Cardiac septum (tissue), 1 donor: Measurements from ENCODE around the gene B2M. TPM values are rescaled to one million over a fixed set of nuclear protein-coding genes. Genes with fewer than 3 reads are reported as not detected.
A peak's percentile ranks its signal among the peaks of the same experiment; 100 is the strongest.
"Not testable (repeated sequence)": the region's sequence is repeated elsewhere in the genome, so short reads cannot be mapped to it uniquely, and the experiment has no call there.

Source experiments
- DNase-seq: peaks from one replicate; pipeline ENCODE4 v3.0.0-alpha.2; 2020; ENCODE audit warnings: low spot score
- intact Hi-C: fragments of 100-400 bp; cut with DNase I; formaldehyde crosslinking; loops from one replicate; pipeline ENCODE4 v1.14.0; 2022
- total RNA-seq: library from RNA; stranded (reverse); fragmentation: NEBNext Ultra II Directional; extraction: Animal tissue kit (Norgen Biotek cat#: 25700); gene quantifications from one replicate; pipeline ENCODE4 v1.2.1, GENCODE V29; 2021
- donor health status: DM: no; HTN: no; CAD: no.

The B2M gene
- total RNA-seq, 1 donor from 2014 or later = 904 TPM

DNA sequence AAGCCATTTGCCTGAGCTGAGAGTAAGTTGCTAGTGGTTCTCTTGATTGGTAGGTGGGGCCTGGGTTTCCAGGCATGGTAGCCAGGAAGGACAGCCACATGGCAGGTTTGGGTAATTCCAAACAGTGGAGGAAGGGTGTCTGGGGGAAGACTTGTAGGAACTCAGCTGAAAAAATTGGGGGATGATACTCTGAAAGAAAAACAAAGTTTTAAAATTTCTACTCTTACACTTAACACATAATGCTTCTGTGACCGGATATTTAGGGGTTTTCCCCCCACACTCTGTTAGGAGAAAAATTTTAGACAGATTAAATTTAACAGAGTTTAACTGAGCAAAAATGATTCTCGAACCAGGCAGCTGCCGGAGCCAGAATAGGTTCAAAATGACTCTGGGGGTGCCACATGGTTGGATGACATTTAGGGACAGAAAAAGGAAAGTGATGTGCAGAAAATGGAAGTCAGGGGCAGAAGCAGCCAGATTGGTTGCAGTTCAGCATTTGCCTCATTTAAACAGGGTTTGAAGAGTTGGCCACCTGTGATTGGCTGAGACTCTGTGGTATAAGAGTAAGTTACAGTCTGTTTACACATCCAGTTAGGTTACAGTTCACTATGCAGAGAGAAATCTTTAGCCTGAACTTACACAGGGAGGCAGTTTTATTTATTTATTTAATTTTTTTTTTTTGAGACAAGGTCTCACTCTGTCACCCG lies 8.1 kb downstream of the B2M start:
- intact Hi-C loops = no loop called here
- DNase-seq = no peak

DNA sequence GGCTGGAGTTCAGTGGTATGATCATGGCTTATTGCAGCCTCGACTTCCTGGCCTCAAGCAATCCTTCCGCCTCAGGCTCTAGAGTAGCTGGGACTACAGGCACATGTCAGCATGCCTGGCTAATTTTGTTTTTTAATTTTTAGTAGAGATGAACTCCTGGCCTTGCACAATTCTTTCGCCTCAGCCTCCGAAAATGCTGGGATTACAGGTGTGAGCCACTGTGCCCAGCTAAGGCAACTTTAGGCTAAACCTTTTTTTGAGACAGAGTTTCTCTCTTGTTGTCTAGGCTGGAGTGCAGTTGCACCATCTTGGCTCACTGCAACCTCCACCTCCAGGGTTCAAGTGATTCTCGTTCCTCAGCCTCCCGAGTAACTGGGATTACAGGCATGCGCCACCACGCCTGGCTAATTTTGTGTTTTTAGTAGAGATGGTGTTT lies 8.7 kb downstream of the B2M start:
- intact Hi-C loops = loop anchor here (10.0 kb wide), 1 partner anchor 295 kb away; the partner anchor contains the start of gene CTDSPL2
- not testable (repeated sequence) for DNase-seq

DNA sequence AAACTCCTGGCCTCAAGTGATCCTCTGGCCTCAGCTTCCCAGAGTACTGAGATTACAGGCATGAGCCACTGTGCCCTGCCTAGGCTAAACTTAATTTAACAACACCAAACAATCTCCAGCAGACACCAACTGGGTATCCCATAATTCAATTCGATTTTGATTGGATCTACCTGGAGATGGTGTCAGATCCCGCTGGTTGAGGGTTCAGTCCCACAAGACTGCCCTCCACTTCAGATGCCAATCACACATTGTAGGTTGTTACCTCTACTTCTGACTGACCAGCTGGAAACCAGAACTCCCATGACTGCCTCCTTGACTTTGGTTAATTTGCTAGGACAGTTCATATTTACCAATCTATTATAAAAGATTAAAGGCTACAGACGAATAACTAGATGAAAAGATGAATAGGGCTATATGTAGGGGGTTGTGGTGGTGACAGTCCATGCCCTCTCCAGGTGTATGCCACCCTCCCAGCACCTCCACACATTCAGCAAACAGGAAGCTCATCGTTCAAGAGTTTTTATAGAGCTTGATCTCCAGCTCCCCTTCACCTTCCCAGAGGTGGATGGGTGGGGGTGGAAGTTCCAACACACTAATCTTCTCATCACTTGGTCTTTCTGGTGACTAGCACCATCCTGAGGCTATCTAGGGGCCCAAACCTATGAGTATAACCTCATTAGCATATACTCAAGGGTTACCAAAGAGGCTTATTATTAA lies 9.3 kb downstream of the B2M start:
- intact Hi-C loops = loop anchor here (10.0 kb wide), 1 partner anchor 296 kb away; the partner anchor contains the start of gene CTDSPL2
- DNase-seq = no peak

DNA sequence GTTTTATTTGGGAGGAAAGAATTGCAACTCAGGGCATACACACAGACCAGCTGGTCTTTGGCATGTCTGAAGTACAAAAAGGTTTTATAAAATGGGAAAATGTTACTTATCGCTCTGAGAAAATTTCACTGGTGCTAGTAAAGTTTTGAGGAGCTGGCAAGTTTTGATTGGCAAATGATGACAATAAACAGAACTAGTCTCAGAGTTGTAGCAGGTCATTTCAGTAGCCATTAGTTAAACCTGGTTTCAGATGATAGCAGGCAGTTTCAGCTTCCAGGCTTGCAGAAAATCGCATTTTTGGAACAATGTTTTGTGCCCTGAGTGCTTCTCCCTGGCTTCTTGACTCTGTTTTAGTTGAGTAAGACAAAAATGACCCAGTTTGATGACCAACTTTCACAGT lies 10.7 kb downstream of the B2M start:
- intact Hi-C loops = loop anchor here (10.0 kb wide), 1 partner anchor 297 kb away; the partner anchor contains the start of gene CTDSPL2

DNA sequence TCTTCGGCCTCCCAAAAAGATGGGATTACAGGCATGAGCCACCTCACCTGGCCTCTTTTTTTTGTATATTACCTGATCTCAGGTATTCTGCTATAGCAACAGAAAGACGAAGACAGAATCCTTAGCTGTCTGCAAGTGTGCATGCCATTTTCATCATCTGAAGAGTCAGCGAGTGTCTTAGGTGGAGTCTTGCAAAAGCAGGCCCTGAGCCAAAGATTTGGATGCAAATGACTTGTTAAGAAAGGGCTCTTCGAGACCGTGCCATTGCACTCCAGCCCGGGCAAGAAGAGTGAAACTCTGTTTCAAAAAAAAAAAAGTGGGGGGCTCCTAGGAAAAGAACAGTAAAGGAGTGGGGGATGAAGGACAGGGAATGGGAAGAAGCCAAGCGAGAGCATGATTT lies 14.8 kb downstream of the B2M start:
- DNase-seq = no peak
- intact Hi-C loops = loop anchor here (5.0 to 10.0 kb wide), 2 partner anchors 189 to 301 kb away; partner anchors contain the start of genes CTDSPL2 and EIF3J

More for the DNA sequence above, 10.7 kb downstream of the B2M start:
- DNase-seq = no peak

DNA sequence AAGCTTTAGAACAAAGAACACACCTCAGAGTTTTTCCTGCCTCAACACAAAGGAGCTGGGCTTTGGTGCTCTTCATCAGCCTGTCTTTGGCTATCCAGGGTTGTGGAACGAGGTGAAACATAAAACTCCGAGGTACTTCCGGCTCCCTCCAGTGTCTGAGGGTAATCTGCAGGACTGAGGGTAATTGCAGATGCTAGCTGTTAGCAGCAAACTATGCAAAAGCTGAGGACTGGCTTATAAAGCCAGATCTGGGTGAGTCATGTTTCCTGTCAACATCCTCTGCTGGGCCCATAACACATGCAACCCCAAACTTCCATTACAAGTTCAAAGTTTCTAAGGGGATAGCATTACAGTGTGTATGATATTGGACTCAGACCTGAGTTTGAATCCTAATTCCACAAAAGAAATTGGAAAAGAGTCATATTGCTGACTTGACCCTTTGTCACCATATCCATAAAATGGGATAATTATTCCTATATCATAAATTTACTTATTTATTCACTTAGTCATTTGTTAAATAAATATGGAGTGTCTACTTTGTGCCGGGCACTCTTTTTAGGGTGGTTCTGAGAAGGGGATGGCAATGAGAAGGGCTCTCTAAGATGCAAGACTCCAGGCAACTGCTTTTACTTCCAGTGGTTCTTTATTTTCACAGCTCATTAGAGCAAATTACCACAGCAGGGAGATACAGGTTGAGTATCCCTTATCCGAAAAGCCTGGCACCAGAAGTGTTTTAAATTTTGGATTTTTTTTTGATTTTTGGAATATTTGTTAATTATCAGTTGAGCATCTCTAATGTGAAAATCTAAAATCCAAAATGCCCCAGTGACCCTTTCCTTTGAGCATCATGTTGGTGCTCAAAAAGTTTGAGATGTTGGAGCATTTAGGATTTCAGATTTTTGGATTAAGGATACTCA lies 15.5 kb downstream of the B2M start:
- intact Hi-C loops = loop anchor here (5.0 to 10.0 kb wide), 2 partner anchors 190 to 302 kb away; partner anchors contain the start of genes CTDSPL2 and EIF3J
- DNase-seq = no peak

DNA sequence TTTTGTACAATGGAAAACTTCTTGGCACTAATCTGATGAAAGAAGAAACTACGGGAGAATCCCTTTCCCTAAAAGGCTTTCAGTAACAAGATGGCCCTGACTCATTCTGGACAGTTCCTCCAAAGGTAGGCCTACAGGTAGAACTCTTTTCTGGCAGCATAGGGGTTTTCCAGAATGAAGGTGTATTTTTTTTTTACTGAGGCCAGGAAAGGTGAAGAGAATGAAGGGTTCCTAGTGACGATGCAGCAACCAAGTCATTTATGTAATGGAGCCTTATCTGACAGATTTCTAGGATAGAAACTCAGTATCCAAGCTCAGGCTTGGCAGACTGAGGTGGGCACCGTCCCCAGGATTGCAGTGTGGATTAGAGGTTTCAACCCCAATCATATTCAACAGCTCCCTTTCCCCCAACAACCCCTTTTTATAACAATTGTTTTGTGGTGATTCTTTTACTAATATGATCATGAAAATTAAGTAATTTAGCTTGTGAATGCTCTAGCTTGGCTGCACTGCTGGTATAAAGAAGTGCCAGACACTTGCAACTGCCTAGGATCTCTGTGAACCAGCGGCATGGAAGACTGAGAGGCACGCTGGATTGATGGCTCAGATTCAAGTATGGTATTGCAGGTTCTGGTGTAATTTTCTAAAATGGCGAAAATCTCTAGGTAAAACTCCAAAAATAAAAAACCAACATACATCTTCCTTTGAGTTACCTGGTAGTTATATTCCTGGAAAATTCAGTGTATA lies 16.3 kb downstream of the B2M start:
- DNase-seq = no peak
- intact Hi-C loops = loop anchor here (1.0 to 10.0 kb wide), 4 partner anchors 16 to 303 kb away; partner anchors contain the start of genes B2M, CTDSPL2, EIF3J and PATL2

DNA sequence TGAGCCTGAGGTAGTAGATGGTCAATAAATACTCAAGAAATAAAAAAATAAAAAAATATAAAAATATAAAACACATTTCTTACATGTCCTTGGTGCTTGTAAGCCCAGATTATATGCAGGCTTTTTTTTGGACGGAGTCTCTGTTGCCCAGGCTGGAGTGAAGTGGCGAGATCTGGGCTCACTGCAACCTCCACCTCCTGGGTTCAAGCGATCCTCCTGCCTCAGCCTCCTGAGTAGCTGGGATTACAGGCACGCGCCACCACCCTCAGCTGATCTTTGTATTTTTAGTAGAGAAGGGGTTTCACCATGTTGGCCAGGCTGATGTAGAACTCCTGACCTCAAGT lies 16.9 kb downstream of the B2M start:
- intact Hi-C loops = loop anchor here (1.0 to 10.0 kb wide), 4 partner anchors 17 to 303 kb away; partner anchors contain the start of genes B2M, CTDSPL2, EIF3J and PATL2
- DNase-seq = not testable (repeated sequence)

DNA sequence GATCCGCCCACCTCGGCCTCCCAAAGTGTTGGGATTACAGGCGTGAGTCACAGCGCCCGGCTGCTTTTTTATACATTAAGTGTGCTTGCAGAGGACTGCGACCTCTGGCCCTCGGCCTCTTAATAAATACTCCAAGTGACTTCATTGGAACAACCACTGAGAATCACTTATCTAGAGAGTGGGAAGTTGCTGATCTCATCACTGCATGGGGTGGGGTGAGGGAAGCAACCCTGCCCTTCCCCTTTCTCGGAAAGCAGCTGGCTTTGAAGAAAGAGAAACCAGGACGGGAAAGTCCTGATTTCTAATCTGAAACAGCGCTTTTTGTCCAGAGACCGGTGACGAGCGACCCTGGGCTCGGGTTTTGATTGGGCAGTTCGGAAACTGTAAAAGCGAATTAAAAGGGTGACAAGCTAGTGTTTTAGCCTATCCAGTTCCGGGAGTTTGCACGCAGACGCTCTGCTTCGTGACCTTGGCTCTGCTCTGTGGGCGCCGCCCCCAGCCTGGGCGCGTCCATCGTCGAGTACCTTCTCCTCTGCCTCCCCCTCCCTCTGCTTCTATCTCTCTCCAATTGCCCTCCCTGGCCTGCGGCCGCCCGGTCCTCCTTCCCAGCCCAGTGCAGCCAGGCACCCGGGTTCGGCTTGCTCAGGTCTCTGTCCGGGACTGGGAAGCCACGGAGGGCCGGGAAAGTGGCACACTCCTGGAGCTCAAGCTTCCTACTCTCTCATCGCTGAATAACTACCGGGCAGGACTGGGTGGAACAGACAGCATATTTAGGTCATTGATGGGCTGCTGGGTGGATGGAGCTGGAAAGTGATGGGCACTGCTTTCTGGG lies 17.5 kb downstream of the B2M start:
- peak; percentile 98 for DNase-seq
- intact Hi-C loops = loop anchor here (1.0 to 10.0 kb wide), 4 partner anchors 17 to 304 kb away; partner anchors contain the start of genes B2M, CTDSPL2, EIF3J and PATL2

DNA sequence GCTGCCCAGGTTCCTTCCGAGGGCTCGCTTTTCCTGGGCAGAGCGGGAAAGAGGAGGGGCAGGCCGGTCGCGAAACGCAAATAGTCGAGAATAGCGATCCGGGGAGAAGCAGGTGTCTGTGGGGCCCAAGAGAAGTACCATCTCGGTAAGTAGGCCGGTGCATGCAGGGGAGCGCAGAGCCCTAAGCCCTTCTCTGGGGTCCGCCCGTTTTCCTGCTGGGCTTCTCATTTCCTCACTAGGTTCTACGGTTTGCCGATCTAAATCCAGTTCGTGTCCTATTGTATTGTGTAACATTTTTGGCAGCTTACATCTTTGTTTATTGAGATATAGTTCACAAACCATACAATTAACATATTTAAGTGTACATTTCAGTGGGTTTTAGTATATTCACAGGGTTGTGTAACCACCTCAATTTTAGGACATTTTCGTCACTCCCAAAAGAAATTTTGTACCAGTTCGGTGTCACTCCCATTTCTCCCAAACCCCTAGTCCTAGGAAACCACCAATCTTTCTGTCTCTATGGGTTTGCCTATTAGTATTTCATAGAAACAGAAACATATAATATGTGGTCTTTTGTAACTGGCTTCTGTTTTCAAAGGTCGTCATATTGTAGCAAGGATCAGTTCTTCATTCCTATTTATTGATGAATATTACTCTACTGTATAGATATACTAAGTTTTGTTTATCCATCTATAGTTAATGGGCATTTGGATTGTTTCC lies 18.3 kb downstream of the B2M start:
- intact Hi-C loops = loop anchor here (2.0 to 10.0 kb wide), 4 partner anchors 67 to 305 kb away; partner anchors contain the start of genes CTDSPL2, EIF3J and SPG11
- no peak for DNase-seq

DNA sequence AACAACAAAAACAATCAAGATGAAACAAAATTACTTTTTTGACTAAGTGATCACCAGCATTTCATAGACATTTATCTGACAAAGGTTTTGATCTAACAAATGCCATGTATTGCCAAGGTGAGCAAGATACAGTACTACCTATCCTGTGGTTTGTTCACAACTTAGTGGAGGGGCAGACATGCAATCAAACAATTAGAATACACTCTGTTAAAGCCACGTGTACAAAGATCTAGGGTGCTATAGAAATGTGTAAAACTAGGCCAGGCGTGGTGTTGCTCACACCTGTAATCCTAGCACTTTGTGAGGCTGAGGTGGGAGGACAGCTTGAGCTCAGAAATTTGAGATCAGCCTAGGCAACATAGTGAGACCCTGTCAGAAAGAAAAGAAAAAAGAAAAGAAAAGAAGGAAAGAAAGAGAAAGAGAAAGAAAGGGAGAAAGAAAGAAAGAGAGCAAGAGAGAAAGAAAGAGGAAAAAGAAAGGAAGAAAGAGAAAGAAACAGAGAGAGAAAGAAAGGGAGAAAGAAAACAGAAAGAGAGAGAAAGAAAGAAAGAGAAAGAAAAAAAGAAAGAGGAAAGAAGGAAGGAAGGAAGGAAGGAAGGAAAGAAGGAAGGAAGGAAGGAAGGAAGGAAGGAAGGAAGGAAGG lies 23.6 kb downstream of the B2M start:
- no peak for DNase-seq
- intact Hi-C loops = loop anchor here (10.0 kb wide), 1 partner anchor 140 kb away; no protein-coding TSS in a partner anchor

DNA sequence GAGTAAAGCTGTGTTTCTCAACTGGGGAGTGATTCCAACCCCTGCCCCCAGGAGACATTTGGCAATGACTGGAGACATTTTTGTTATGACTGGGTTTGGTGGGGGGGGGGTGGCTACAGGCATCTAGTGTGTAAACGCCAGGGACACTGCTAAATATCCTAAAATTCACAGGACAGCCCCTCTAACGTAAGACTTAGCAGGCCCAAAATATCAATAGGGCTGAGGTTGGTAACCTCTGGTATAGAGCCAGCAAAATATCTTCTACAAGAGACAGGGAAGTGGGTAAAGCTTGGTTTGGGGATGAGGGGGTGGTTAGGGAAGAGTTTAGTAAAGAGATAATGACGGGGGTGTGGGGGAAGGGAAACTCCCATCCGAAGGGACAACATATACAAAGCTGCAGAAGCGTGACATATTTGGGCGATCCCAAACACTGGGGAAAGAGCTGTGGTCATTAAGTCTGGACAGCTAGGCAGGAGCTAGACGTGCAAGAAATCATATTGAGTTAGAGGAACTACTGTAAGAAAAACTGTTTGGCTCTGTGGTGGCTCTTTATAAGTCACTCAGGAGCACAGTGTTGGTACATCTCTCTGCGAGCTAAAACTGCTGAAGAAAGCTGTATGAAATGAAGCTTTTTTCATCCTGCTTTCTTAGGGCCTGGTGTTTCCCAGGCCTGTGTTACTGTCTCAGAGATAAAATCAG lies 24.3 kb downstream of the B2M start:
- intact Hi-C loops = loop anchor here (10.0 kb wide), 1 partner anchor 141 kb away; no protein-coding TSS in a partner anchor
- DNase-seq = no peak

DNA sequence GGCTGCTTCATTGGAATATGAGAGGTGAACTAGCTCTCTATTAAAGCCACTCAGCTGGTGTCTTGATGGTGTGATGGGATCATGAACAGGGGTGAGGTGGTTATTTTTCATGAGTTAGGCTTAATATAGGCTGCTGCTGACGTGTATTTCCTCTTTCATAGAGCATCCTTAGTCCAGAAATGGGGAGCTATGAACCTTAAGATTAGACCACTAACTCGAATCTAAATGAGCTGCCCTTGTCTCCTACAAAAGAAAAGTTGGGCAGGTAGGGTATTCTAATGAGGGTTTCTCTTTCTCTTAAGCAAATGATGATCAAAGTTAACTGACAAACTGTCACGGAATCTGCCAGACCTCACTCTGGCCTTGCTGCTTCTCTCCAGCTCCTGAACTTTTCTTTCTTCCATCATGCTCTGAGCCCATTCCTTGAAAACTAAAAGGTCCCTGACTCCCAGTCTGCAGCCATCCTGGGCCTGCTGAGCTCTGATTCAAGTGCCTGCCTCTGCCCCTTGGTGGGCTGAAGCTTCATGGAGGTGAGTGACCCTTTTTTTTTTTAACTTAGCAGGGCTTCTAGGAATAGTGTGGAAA lies 25.0 kb downstream of the B2M start, which contains the start of gene TRIM69:
TRIM69 (plus strand) TSS at position 348 of the 585 bp plus-strand sequence; CDS start at position 525, 177 bp downstream.
- intact Hi-C loops = loop anchor here (10.0 kb wide), 1 partner anchor 141 kb away; no protein-coding TSS in a partner anchor
- DNase-seq = no peak

DNA sequence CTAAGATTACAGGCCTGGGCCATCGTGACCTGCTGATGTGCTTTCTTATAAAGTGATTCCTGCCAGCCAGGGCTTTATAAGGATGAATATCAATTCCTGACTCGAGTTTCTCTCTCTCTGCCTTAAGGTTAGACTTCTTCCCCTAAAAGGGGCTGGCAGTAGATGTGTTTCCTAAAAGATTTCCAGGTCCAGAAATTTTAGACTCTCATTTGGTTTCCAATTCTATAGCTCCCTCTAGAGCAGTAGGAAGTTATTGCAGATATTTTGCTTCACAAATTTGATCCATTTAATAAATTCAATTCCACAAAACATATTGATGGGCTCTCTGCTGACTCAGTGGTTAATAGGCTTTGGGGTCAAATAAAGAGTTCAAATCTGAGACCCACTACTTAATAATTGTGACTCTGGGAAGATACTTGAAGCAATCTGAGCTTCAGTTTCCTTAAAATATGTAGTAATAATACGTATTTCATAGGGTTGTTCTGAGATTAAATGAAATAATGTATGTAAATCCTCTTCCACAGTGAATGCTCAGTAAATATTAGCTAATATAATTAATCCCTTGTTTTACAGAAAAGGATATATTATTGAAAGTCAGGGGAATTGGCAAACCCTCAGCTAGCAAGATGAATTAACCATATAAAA lies 27.1 kb downstream of the B2M start:
- no peak for DNase-seq
- intact Hi-C loops = loop anchor here (10.0 kb wide), 1 partner anchor 144 kb away; no protein-coding TSS in a partner anchor
